ENCODE results near the gene PLRG1.

The PLRG1 gene

GRCh38 chr4:154573190-154573870 lies 23.1 kb upstream of the PLRG1 start:
- no peak for DNase-seq

GRCh38 chr4:154569584-154569983 lies 19.4 kb upstream of the PLRG1 start:
- DNase-seq = no peak

- DNase-seq = no peak
Observed at GRCh38 chr4:154569028-154569427, 18.8 kb upstream of the PLRG1 start.

- no peak for DNase-seq
Observed at GRCh38 chr4:154566639-154567204, 16.5 kb upstream of the PLRG1 start.

DNA sequence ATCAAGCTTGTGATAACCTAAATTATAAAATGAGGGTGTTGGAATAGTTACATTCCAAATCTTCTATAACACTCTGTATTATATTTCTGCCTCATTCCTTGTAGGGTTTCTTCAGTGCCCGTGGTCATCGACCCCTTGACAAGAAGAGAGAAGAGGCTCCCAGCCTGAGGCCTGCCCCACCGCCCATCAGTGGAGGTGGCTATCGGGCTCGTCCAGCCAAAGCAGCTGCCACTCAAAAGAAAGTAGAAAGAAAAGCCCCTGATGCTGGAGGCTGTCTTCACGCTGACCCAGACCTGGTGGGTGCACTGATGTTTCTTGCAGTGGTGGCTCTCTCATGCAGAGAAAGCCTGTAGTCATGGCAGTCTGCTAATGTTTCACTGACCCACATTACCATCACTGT lies 15.5 kb upstream of the PLRG1 start:
- no peak for DNase-seq

DNA sequence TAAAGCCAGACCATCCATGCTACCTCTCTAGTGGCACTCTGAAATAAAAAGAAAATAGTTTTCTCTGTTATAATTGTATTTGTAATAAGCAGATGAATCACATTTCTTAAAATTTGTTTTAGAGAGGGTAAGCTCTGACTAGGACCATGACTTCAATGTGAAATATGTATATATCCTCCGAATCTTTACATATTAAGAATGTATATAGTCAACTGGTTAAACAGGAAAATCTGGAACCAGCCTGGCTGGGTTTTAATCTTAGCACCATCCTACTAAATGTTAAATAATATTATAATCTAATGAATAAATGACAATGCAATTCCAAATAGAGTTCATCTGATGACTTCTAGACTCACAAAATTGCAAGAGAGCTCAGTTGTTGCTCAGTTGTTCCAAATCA lies 14.1 kb upstream of the PLRG1 start:
- DNase-seq = no peak

GRCh38 chr4:154562697-154563254 lies 12.6 kb upstream of the PLRG1 start, which contains the start of gene FGB:
FGB (plus strand) TSS chr4:154563011; CDS start chr4:154563019, 8 bp downstream.
- no peak for DNase-seq

DNA sequence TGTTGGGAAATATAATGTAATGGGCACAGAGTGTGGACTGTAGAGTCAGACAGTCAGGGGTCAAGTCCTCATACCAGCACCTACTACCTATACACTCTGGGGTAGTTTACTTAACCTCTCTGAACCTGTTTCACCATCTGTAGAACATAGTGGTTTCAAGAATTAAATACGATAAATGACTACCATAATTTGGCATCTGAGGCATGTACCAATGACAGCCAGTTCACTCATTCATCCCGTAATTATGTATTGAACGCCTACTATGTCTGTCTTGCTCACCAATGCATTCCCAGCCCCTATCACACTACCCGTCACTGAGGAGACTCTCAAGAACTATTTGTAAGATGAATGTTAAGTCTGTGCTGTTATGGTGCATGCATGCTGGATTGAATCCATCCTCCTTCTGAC lies 10.6 kb upstream of the PLRG1 start:
- DNase-seq = no peak

DNA sequence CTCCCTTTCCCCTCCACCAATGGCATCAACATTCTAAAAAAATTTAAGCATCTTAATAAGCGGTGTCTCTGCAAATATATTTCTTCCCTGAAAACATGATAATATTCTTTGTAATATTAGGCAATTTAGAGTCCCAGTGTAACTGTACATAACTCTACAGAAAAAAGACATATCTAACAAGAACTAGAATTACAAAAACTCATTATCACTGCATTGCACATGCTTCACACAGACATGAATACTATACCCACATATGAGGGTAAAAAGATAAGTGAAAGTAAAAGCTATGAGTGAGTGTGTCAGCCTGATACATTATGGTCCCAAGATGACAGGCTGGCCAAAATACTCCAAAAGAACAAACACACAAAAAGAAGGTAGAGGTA lies 10.2 kb upstream of the PLRG1 start:
- no peak for DNase-seq

- no peak for DNase-seq
Observed at GRCh38 chr4:154559494-154560418, 9.6 kb upstream of the PLRG1 start.

GRCh38 chr4:154559141-154559493 lies 8.9 kb upstream of the PLRG1 start:
- no peak for DNase-seq

DNA sequence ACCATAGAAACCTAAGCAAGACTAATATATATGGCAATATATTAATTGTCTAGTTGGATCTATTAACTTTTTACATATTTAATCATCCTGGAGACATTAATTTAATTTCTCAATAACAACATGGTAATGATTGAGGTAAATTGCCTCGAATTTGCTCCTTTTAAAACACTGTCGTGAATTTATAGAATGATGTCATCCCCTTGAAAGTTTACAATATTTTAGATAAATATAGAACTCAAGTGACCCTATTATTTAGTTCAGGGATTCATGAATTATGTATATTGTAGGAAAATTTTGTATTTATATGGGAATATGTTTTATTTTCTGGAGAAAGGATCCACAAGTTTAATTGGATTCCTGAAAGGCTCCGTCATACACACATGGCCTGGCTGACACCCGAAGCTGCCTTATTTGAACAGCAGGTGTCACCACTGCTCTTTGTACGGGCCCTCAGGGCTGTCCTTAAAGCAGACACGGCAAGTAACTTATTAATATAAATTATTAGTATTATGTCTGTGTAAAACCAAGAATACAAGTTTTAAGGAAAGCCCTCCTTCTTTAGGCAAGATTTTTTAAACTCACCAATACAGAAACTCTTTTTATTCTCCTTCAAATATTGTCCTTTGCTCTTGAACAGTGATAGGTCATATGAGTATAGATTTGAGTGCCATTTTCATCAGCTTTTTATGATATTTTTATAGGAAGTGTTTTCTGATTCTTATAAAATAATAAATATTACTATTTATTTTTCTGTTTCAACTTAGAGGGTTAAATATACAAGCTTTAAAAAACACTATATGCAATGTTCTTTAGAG lies 1.9 kb upstream of the PLRG1 start:
- peak; percentile 75 for DNase-seq

- no peak for DNase-seq
Observed at GRCh38 chr4:154545689-154546088, 4.5 kb downstream of the PLRG1 start.

- no peak for DNase-seq
Observed at GRCh38 chr4:154542271-154542879, 7.8 kb downstream of the PLRG1 start.

DNA sequence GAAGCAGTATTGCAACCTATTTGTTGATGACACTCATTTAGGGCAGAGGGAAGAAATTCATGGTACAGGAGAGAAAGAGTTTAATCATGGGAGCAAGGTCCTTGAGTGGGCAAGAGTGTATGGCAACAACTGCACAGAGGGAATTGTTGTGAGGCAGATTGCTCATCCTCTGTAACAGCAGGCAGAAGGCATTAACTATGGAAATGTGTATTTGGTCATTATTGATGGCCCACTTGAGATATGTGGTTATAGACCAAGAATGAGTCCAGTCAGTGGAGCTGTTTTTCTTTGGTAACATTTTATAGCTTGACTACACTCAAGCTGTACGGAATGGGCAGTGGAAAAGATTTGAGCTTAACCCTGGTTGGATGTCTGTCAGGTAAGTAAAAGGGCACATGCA lies 15.9 kb downstream of the PLRG1 start:
- DNase-seq = no peak

DNA sequence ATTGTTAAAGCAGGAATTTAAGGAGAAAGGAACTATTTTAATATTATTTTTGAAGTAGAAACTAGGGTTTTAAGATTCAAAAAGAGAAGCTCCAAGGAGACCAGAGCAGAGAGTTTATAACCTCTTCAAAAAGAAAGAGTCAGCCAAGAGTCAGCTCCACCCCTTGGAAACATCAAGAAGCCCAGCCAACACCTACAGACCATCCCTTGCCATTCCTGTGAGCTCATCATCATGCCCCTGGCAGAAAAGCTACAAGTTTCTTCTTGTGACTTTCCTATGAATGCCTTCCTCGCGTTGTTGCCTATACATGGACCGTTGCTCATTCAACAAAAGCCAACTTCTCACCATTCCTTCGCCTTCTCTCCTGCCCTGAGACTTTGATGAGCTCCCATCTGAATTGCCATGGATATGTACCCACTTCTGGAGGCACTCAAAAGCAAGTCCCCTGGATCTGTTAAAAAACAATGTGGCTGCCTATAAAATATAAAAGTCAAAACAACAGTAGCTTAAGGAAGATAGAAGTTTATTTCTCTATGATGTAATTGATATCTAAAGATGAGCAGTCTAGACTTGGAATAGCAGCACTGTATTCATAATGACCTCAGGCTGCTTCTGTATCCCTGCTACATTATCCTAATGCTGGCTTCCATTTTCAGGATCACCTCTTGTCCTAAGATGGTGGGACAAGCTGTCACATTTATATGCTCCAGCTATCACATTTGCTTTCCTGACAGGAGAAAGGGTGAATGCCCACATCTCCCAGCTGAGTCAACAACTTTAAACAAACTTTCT lies 20.3 kb downstream of the PLRG1 start:
- no peak for DNase-seq

GRCh38 chr4:154528869-154529268 lies 21.3 kb downstream of the PLRG1 start:
- no peak for DNase-seq

GRCh38 chr4:154527308-154527707 lies 22.9 kb downstream of the PLRG1 start:
- DNase-seq = no peak

GRCh38 chr4:154526151-154526550 lies 24.0 kb downstream of the PLRG1 start:
- no peak for DNase-seq

- no peak for DNase-seq
Observed at GRCh38 chr4:154521607-154522006, 28.6 kb downstream of the PLRG1 start.

GRCh38 chr4:154519214-154519613 lies 31.0 kb downstream of the PLRG1 start:
- no peak for DNase-seq
